Measurements from ENCODE around the gene POLE3. TPM values are rescaled to one million over a fixed set of nuclear protein-coding genes. Genes with fewer than 3 reads are reported as not detected.

POLE3 gene
- total and polyA plus RNA-seq, 2 experiments from 2014 or later, result 49.4 to 55.4 TPM

- Histone ChIP-seq H3K27ac (no peak overlapping the region), H3K9ac (no peak overlapping the region), H3K9me3 (ENCODE audit: low read depth) (no peaks in the 10 kb centered on the region), H3K4me1 (ENCODE audit: insufficient read depth) (no peaks in the 10 kb centered on the region), H3K9me2 (ENCODE audit: insufficient read depth) (no peaks in the 10 kb centered on the region), H3K36me3 (ENCODE audit: low read depth) (no peaks in the 10 kb centered on the region), H4K20me1 (ENCODE audit: insufficient read depth) (no peaks in the 10 kb centered on the region), H3K4me3 (no peak overlapping the region), H2AFZ (no peak overlapping the region), H3F3A (ENCODE audit: insufficient read depth) (no peaks in the 10 kb centered on the region), H3K27me3 (replicated peaks; ENCODE audit: insufficient read depth) (no peaks in the 10 kb centered on the region), H3K79me2 (ENCODE audit: insufficient read depth) (no peaks in the 10 kb centered on the region), H3K4me2 (ENCODE audit: unreplicated experiment) (no peak overlapping the region)
- in situ Hi-C loops (cut with MboI), result loop anchor here (10.0 kb wide), 1 partner anchor 228 kb away; no protein-coding TSS in a partner anchor
- 36 to 50% methylated on average over 1 of the region's 1 CpG for WGBS, 2 experiments (ENCODE audit: low coverage in 1 of 2, low lambda C conversion rate in 2 of 2, missing lambda C conversion rate in 2 of 2)
- TF ChIP-seq EZH2 (IDR thresholded peaks at IDR 0.05; ENCODE audit: insufficient read depth, poor library complexity, severe bottlenecking) (no peak), EZH2phosphoT487 (IDR thresholded peaks at IDR 0.05; ENCODE audit: insufficient read depth, low read depth) (no peak)
- DNase-seq, result peak; percentile 5
Measured at GRCh38 chr9:113426701-113427100, 16.2 kb upstream of the POLE3 start.

DNA sequence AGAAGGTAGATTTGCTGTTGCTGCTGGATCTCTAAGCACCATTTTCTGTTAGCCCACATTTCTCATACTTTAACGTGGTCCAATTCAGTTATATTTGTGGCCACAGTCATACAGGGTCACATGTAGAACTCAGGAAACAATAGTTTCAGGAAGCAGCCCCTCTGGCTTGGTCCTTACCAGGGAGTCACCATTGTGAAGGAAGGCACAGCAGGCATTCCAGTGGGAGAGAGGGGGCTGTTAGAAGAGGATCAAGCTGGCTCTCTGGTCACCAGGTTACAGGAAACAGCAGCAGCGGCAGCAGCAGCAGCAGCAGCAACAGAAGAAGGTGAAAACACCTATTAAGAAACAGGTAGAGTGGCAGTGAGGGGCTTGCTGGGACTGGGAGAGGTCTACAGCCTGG is 14.6 kb upstream of the POLE3 start:
- in situ Hi-C loops (cut with MboI), result loop anchor here (10.0 kb wide), 1 partner anchor 230 kb away; no protein-coding TSS in a partner anchor

DNA sequence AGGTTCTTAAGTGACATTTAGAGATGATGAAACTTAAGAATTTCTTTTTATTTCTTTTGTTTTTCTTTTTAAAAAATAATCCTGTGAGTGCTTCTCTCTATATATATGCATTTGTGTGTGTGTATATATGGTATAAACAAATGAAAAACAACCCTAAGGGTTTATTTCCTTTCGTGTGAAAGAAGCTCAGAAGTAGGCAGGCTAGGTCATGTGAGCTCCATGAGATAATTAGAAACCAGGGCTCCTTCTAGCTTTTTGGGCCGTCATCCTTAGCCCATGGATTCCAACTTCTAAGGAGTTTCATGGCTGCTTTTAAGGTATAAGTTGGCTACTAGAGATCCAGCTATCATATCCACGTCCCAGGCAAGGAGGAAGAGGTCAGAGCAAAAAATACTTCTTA is 11.3 kb upstream of the POLE3 start:
- no peaks in the 10 kb centered on the region for H3K9me3 ChIP-seq (ENCODE audit: low read depth)
- 34 to 35% methylated on average over 3 of the region's 3 CpGs for WGBS, 2 experiments (ENCODE audit: low coverage in 1 of 2, low lambda C conversion rate in 2 of 2, missing lambda C conversion rate in 2 of 2)
- H3F3A ChIP-seq (ENCODE audit: insufficient read depth), result no peaks in the 10 kb centered on the region
- no peak overlapping the region for H3K4me2 ChIP-seq (ENCODE audit: unreplicated experiment)
- no peaks in the 10 kb centered on the region for H3K9me2 ChIP-seq (ENCODE audit: insufficient read depth)
- no peaks in the 10 kb centered on the region for H4K20me1 ChIP-seq (ENCODE audit: insufficient read depth)
- H3K36me3 ChIP-seq (ENCODE audit: low read depth), result no peaks in the 10 kb centered on the region
- H3K79me2 ChIP-seq (ENCODE audit: insufficient read depth), result no peaks in the 10 kb centered on the region
- no peak overlapping the region for H3K27ac ChIP-seq
- H2AFZ ChIP-seq, result no peak overlapping the region
- no peak for TF ChIP-seq EZH2phosphoT487 (IDR thresholded peaks at IDR 0.05; ENCODE audit: insufficient read depth, low read depth)
- TF ChIP-seq EZH2 (IDR thresholded peaks at IDR 0.05; ENCODE audit: insufficient read depth, poor library complexity, severe bottlenecking), result no peak
- in situ Hi-C loops (cut with MboI), result loop anchor here (10.0 kb wide), 1 partner anchor 233 kb away; no protein-coding TSS in a partner anchor
- no peak overlapping the region for H3K9ac ChIP-seq
- no peaks in the 10 kb centered on the region for H3K27me3 ChIP-seq (replicated peaks; ENCODE audit: insufficient read depth)
- no peaks in the 10 kb centered on the region for H3K4me1 ChIP-seq (ENCODE audit: insufficient read depth)
- DNase-seq, result no peak
- no peak overlapping the region for H3K4me3 ChIP-seq

More for the DNA sequence above, 14.6 kb upstream of the POLE3 start:
- Histone ChIP-seq H3K79me2 (ENCODE audit: insufficient read depth) (no peaks in the 10 kb centered on the region), H3K36me3 (ENCODE audit: low read depth) (no peaks in the 10 kb centered on the region), H4K20me1 (ENCODE audit: insufficient read depth) (no peaks in the 10 kb centered on the region), H3K27ac (no peak overlapping the region), H3F3A (ENCODE audit: insufficient read depth) (no peaks in the 10 kb centered on the region), H3K9ac (no peak overlapping the region), H3K4me3 (no peak overlapping the region), H3K4me2 (ENCODE audit: unreplicated experiment) (no peak overlapping the region), H3K4me1 (ENCODE audit: insufficient read depth) (no peaks in the 10 kb centered on the region), H3K9me2 (ENCODE audit: insufficient read depth) (no peaks in the 10 kb centered on the region), H3K9me3 (ENCODE audit: low read depth) (no peaks in the 10 kb centered on the region), H2AFZ (no peak overlapping the region), H3K27me3 (replicated peaks; ENCODE audit: insufficient read depth) (no peaks in the 10 kb centered on the region)
- TF ChIP-seq EZH2phosphoT487 (IDR thresholded peaks at IDR 0.05; ENCODE audit: insufficient read depth, low read depth) (no peak), EZH2 (IDR thresholded peaks at IDR 0.05; ENCODE audit: insufficient read depth, poor library complexity, severe bottlenecking) (no peak)
- DNase-seq, result no peak
- WGBS, 2 experiments (ENCODE audit: low coverage in 1 of 2, low lambda C conversion rate in 2 of 2, missing lambda C conversion rate in 2 of 2), result 20 to 32% methylated on average over 2 of the region's 2 CpGs

GRCh38 chr9:113417370-113417769 is 6.9 kb upstream of the POLE3 start:
- TF ChIP-seq EZH2 (IDR thresholded peaks at IDR 0.05; ENCODE audit: insufficient read depth, poor library complexity, severe bottlenecking), result no peak
- no peak for TF ChIP-seq EZH2phosphoT487 (IDR thresholded peaks at IDR 0.05; ENCODE audit: insufficient read depth, low read depth)
- no peaks in the 10 kb centered on the region for H3K9me3 ChIP-seq (ENCODE audit: low read depth)
- H3K9me2 ChIP-seq (ENCODE audit: insufficient read depth), result no peaks in the 10 kb centered on the region
- H3K9ac ChIP-seq, result no peak overlapping the region
- in situ Hi-C loops (cut with MboI), result no loop called here
- H3K36me3 ChIP-seq (ENCODE audit: low read depth), result no peaks in the 10 kb centered on the region
- H3K79me2 ChIP-seq (ENCODE audit: insufficient read depth), result no peaks in the 10 kb centered on the region
- no peak overlapping the region for H2AFZ ChIP-seq
- no peaks in the 10 kb centered on the region for H3F3A ChIP-seq (ENCODE audit: insufficient read depth)
- WGBS, 2 experiments (ENCODE audit: low coverage in 1 of 2, low lambda C conversion rate in 2 of 2, missing lambda C conversion rate in 2 of 2), result 78 to 82% methylated on average over 4 of the region's 4 CpGs
- H3K27ac ChIP-seq, result no peak overlapping the region
- no peak for DNase-seq
- no peaks in the 10 kb centered on the region for H4K20me1 ChIP-seq (ENCODE audit: insufficient read depth)
- no peaks in the 10 kb centered on the region for H3K27me3 ChIP-seq (replicated peaks; ENCODE audit: insufficient read depth)
- H3K4me3 ChIP-seq, result no peak overlapping the region
- H3K4me2 ChIP-seq (ENCODE audit: unreplicated experiment), result no peak overlapping the region
- H3K4me1 ChIP-seq (ENCODE audit: insufficient read depth), result no peaks in the 10 kb centered on the region
